ENCODE measurements around the gene AJAP1. TPM values are rescaled to one million over a fixed set of nuclear protein-coding genes. Genes with fewer than 3 reads are reported as not detected.

The AJAP1 gene
- total RNA-seq, 1 experiment from 2014 or later = not detected

DNA sequence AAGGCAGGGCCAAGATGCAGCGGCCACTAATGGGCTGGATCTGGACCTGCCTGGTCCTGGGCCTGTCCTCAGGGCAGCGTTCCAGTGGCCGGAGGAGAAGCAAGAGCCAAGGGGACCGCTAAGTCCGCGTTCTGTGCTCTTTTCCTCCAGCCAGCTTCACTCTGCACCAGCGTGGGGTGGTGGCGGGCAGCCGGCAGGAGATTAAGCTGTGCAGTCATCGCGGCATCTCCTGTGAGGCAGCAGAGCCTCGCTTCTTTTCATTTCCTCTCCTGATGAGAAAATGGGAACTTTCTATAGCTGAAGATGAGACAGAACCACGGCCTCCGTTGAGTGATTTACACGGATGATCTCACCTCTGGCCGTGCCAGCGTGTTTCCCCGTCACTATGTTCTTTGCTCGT is 43.4 kb downstream of the AJAP1 start:
- BruUV-seq (replicated peaks) = no TSS peak
- no peaks in the 10 kb centered on the region for H3K9me2 ChIP-seq (ENCODE audit: insufficient read depth)
- no peaks in the 10 kb centered on the region for H4K20me1 ChIP-seq (ENCODE audit: insufficient read depth)
- H3K36me3 ChIP-seq (ENCODE audit: control insufficient read depth in 1 of 2, insufficient read depth in 2 of 2, low read length in 2 of 2) = no peaks in the 10 kb centered on the region
- DNase-seq (ENCODE audit: low read depth, low spot score) (no peak), ATAC-seq (no peak)
- ChIA-PET RAD21 (ENCODE audit: low non-redundant PET in 1 of 2, low total read pairs in 2 of 2, uncharacterized antibody in 2 of 2, unreplicated experiment in 2 of 2) (no interaction called here), CTCF (no interaction called here), POLR2A (no interaction called here)
- intact Hi-C loops (cut with micrococcal nuclease) = no loop called here
- H3K9me3 ChIP-seq (ENCODE audit: control insufficient read depth in 1 of 2, insufficient read depth in 1 of 2, low read depth in 1 of 2, low read length in 2 of 2) = no peaks in the 10 kb centered on the region; a peak in 1 of 4 replicates
- no peak overlapping the region for H3K9ac ChIP-seq (ENCODE audit: low read length)
- TF ChIP-seq ATF3 (IDR thresholded peaks at IDR 0.05) (no peak), REST (IDR thresholded peaks at IDR 0.05; ENCODE audit: low read depth) (no peak), EZH2 (IDR thresholded peaks at IDR 0.05) (no peak), TCF7L2 (IDR thresholded peaks at IDR 0.05; ENCODE audit: borderline replicate concordance, extremely low read depth, insufficient read depth, insufficient read length) (no peak), RAD21 (IDR thresholded peaks at IDR 0.05; ENCODE audit: low read depth) (no peak), SP1 (IDR thresholded peaks at IDR 0.05; ENCODE audit: low read depth) (no peak), YY1 (IDR thresholded peaks at IDR 0.05; ENCODE audit: extremely low read depth, insufficient replicate concordance, low read depth, low read length) (no peak), POLR2AphosphoS5 (IDR thresholded peaks at IDR 0.05; ENCODE audit: low read depth, low read length) (no peak), JUND (IDR thresholded peaks at IDR 0.05) (no peak), ZNF274 (IDR thresholded peaks at IDR 0.05; ENCODE audit: low read depth, low read length) (no peak), ELF1 (IDR thresholded peaks at IDR 0.05; ENCODE audit: borderline replicate concordance, low read depth) (no peak), ZBTB33 (IDR thresholded peaks at IDR 0.05; ENCODE audit: extremely low read depth, insufficient replicate concordance, low read length) (no peak)
- H3K79me2 ChIP-seq (ENCODE audit: insufficient read depth, low read length) = no peaks in the 10 kb centered on the region
- no peak overlapping the region for H3K4me2 ChIP-seq (ENCODE audit: low read length)
- no peaks in the 10 kb centered on the region for H3K27me3 ChIP-seq (ENCODE audit: insufficient read depth, low read length)
- no peaks in the 10 kb centered on the region for H3K4me1 ChIP-seq (ENCODE audit: control insufficient read depth in 1 of 2, insufficient read depth in 2 of 2, low read length in 2 of 2)
- no peak overlapping the region for H2AFZ ChIP-seq (ENCODE audit: low read depth, low read length, poor library complexity, severe bottlenecking)
- no peak overlapping the region for H3K4me3 ChIP-seq (replicated peaks in 1 of 2; ENCODE audit: low read depth in 1 of 2, low read length in 2 of 2)
- no peak overlapping the region for H3K27ac ChIP-seq (ENCODE audit: low read depth, low read length)

Measured in HCT116 (cell line).